B cell (primary cell): ENCODE measurements around the gene FXYD1. TPM values are rescaled to one million over a fixed set of nuclear protein-coding genes. Genes with fewer than 3 reads are reported as not detected.
"Not testable (repeated sequence)": the region's sequence is repeated elsewhere in the genome, so short reads cannot be mapped to it uniquely, and the experiment has no call there.

Source experiments
- ATAC-seq: fragments of 200-7000 bp; cut with Tn5 transposase; one replicate; pipeline ENCODE4 v1.10.0; 2021; ENCODE audit warnings: low read depth, mild to moderate bottlenecking, moderate number of reproducible peaks, moderate library complexity
- CTCF ChIA-PET: fragments of 350-600 bp; sonication (Branson Sonifier 250); formaldehyde crosslinking; loops from one replicate; lab custom pipeline; 2021; ENCODE audit warnings: antibody characterized with exemption, inconsistent platforms; lab: Charles Lee
- POLR2A ChIA-PET: fragments of 350-600 bp; sonication (Branson Sonifier 250); formaldehyde crosslinking; loops from one replicate; lab custom pipeline; 2021; ENCODE audit warnings: antibody characterized with exemption; lab: Charles Lee
- DNase-seq: peaks from one replicate; pipeline ENCODE4 v3.0.0; 2013
- H2AFZ ChIP-seq: 2 replicates; pipeline ENCODE4 v1.6.1; 2012; ENCODE audit warnings: mild to moderate bottlenecking, low read depth, low read length; ENCODE audit not compliant: insufficient read depth, poor library complexity, severe bottlenecking
- H3K27ac ChIP-seq, 2 donors: 1 replicate in 1 of 2; 2 replicates in 1 of 2; pipeline ENCODE4 v1.5.1; 2012 to 2013; ENCODE audit warnings: low read length in 2 of 2, mild to moderate bottlenecking in 2 of 2, moderate library complexity in 1 of 2
- H3K27me3 ChIP-seq, 4 experiments: fragments of 200-600 bp in 1 of 4; sonication (generic) in 1 of 4; replicated peaks in 1 of 4; 1 replicate in 2 of 4; 2 replicates in 2 of 4; pipeline versions ENCODE4 v1.6.1 to v1.7.0; 2013 to 2016; ENCODE audit warnings: low read length in 3 of 4, mild to moderate bottlenecking in 2 of 4, mixed read lengths in 1 of 4, moderate library complexity in 1 of 4; ENCODE audit not compliant: insufficient read depth in 4 of 4, control insufficient read depth in 3 of 4; ENCODE audit errors: control extremely low read depth in 1 of 4
- H3K36me3 ChIP-seq, 2 experiments: replicated peaks in 1 of 2; 1 replicate in 1 of 2; 2 replicates in 1 of 2; pipeline versions ENCODE4 v1.6.1 to v1.7.1; 2013; ENCODE audit warnings: low read length in 1 of 2; ENCODE audit not compliant: insufficient read depth in 2 of 2, control insufficient read depth in 1 of 2; ENCODE audit errors: control extremely low read depth in 1 of 2, extremely low read depth in 1 of 2
- H3K4me1 ChIP-seq, 2 donors: fragments of 200-600 bp in 1 of 2; sonication (generic) in 1 of 2; 1 replicate in 1 of 2; 2 replicates in 1 of 2; pipeline versions ENCODE4 v1.5.1 to v1.6.1; 2013 to 2017; ENCODE audit warnings: low read length in 2 of 2; ENCODE audit not compliant: control insufficient read depth in 2 of 2, insufficient read depth in 2 of 2
- H3K4me2 ChIP-seq: replicated peaks from 2 replicates; pipeline ENCODE3; 2012; ENCODE audit warnings: mild to moderate bottlenecking, low read depth, low read length; ENCODE audit not compliant: poor library complexity, severe bottlenecking
- H3K4me3 ChIP-seq, 5 experiments: fragments of 200-600 bp in 1 of 5; sonication (generic) in 1 of 5; 1 replicate in 3 of 5; 2 replicates in 2 of 5; pipeline versions ENCODE4 v1.5.1 to v1.7.0; 2011 to 2016; ENCODE audit warnings: low read length in 4 of 5, mild to moderate bottlenecking in 4 of 5, low read depth in 2 of 5, control low read depth in 1 of 5, moderate library complexity in 1 of 5; ENCODE audit not compliant: insufficient read depth in 1 of 5; ENCODE audit errors: control extremely low read depth in 1 of 5, extremely low read depth in 1 of 5
- H3K79me2 ChIP-seq: fragments of 200-600 bp; sonication (generic); one replicate; pipeline ENCODE4 v1.6.0; 2016; ENCODE audit warnings: low read length; ENCODE audit not compliant: control insufficient read depth, insufficient read depth
- H3K9ac ChIP-seq: fragments of 200-600 bp; sonication (generic); 2 replicates; pipeline ENCODE4 v1.6.1; 2017; ENCODE audit warnings: mild to moderate bottlenecking, low read length, moderate library complexity
- H3K9me3 ChIP-seq, 3 donors: one replicate each; pipeline versions ENCODE4 v1.6.1 to v1.7.1; 2013; ENCODE audit warnings: low read length in 2 of 3; ENCODE audit not compliant: control insufficient read depth in 2 of 3, insufficient read depth in 1 of 3; ENCODE audit errors: control extremely low read depth in 1 of 3
- H4K20me1 ChIP-seq: 2 replicates; pipeline ENCODE4 v1.6.0; 2012; ENCODE audit warnings: mild to moderate bottlenecking, low read length; ENCODE audit not compliant: insufficient read depth, control insufficient read depth, poor library complexity, severe bottlenecking
- H3K27ac Mint-ChIP-seq: one replicate; pipeline ENCODE4 v1.8.0; 2021; ENCODE audit warnings: mixed read lengths
- H3K27me3 Mint-ChIP-seq: one replicate; pipeline ENCODE4 v1.8.0; 2021; ENCODE audit warnings: mixed read lengths
- H3K4me1 Mint-ChIP-seq: one replicate; pipeline ENCODE4 v1.8.0; 2021; ENCODE audit warnings: mixed read lengths
- H3K4me3 Mint-ChIP-seq: one replicate; pipeline ENCODE4 v1.8.0; 2021; ENCODE audit warnings: mixed read lengths
- H3K9me3 Mint-ChIP-seq: one replicate; pipeline ENCODE4 v1.8.0; 2022; ENCODE audit warnings: mixed read lengths; ENCODE audit not compliant: insufficient read depth
- EZH2 ChIP-seq: IDR thresholded peaks from 2 replicates; pipeline ENCODE4 v1.6.1; 2012; ENCODE audit warnings: borderline replicate concordance, low read depth, mild to moderate bottlenecking, moderate library complexity, low read length; ENCODE audit not compliant: insufficient read depth, poor library complexity, severe bottlenecking
- WGBS: methylation state at CpG from one replicate; pipeline ENCODE4 v1.1.5; 2013; ENCODE audit warnings: missing lambda C conversion rate; ENCODE audit not compliant: insufficient coverage; 5-methylcytosine and 5-hydroxymethylcytosine counted together
- intact Hi-C: fragments of 100-400 bp; cut with micrococcal nuclease; formaldehyde crosslinking; loops from one replicate; pipeline ENCODE4 v1.10.0; 2022
- polyA plus RNA-seq: library from polyadenylated mRNA; depleted of rRNA; stranded (reverse); fragments of >200 nt; gene quantifications from 2 replicates; pipeline ENCODE4 v1.2.3, GENCODE V29; 2012
- total RNA-seq, 2 donors: library from RNA; stranded (reverse); fragments of 120-200 nt in 1 of 2; gene quantifications; 1 replicate in 1 of 2; 2 replicates in 1 of 2; pipeline versions ENCODE4 v1.2.3 to v1.2.4, GENCODE V29; 2013 to 2022
- TF ChIP-seq, protein P1 (sequence below): fragments of 200-600 bp; IDR thresholded peaks from one replicate; pipeline ENCODE4 v1.8.0; 2022; ENCODE audit warnings: antibody characterized with exemption, mild to moderate bottlenecking

The FXYD1 gene
- total and polyA plus RNA-seq, 2 donors (not counting 1 experiment from before 2014, with no cell fraction given) = 3.1 to 4.7 TPM

DNA sequence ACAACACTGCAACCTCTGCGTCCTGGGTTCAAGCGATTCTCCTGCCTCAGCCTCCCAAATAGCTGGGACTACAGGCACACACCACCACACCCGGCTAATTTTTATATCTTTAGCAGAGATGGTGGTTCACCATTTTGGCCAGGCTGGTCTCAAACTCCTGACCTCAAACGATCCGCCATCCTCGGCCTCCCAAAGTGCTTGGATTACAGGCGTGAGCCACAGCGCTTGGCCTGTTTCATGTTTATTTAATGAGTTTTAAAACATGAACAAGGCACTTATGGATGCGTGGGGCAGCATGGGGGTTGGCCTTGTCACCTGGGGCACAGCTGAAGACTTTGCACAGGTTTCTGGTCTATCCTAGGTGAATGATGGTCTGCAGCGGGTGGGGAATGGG is 14.5 kb downstream of the FXYD1 start:
- H3K9me3 ChIP-seq, DNase-seq, H2AFZ ChIP-seq, H3K9ac ChIP-seq, H3K27me3 Mint-ChIP-seq, H3K4me3 ChIP-seq, H3K27me3 ChIP-seq, H3K27ac ChIP-seq, H3K9me3 Mint-ChIP-seq, ATAC-seq: not testable (repeated sequence)
- POLR2A ChIA-PET = interaction anchor here (1.0 to 2.3 kb wide), 3 partner anchors 12 to 113 kb away, joined by 3 to 18 read pairs (median 9); no protein-coding TSS in a partner anchor
- Mint-ChIP-seq H3K4me1 (peaks cover 41% of the 10 kb centered on the region), H3K4me3 (peak overlapping the region; percentile 100), H3K27ac (peak overlapping the region; percentile 48)
- peaks cover 20 to 25% of the 10 kb centered on the region in 2 donors for H3K4me1 ChIP-seq
- H3K79me2 ChIP-seq = peaks cover 51% of the 10 kb centered on the region
- intact Hi-C loops = loop anchor here (1.0 to 10.0 kb wide), 2 partner anchors 10 to 312 kb away; partner anchors contain the start of gene FXYD7
- CTCF ChIA-PET = interaction anchor here (0.9 to 6.6 kb wide), 21 partner anchors 9 to 122 kb away, joined by 3 to 77 read pairs (median 5); partner anchors contain the start of genes FXYD7, LGI4 and USF2
- peaks cover 31% of the 10 kb centered on the region for H4K20me1 ChIP-seq
- H3K4me2 ChIP-seq = peak overlapping the region; percentile 100
- H3K36me3 ChIP-seq = peaks cover 8 to 16% of the 10 kb centered on the region in 2 experiments
- 92% methylated on average over 10 of the region's 10 CpGs for WGBS

DNA sequence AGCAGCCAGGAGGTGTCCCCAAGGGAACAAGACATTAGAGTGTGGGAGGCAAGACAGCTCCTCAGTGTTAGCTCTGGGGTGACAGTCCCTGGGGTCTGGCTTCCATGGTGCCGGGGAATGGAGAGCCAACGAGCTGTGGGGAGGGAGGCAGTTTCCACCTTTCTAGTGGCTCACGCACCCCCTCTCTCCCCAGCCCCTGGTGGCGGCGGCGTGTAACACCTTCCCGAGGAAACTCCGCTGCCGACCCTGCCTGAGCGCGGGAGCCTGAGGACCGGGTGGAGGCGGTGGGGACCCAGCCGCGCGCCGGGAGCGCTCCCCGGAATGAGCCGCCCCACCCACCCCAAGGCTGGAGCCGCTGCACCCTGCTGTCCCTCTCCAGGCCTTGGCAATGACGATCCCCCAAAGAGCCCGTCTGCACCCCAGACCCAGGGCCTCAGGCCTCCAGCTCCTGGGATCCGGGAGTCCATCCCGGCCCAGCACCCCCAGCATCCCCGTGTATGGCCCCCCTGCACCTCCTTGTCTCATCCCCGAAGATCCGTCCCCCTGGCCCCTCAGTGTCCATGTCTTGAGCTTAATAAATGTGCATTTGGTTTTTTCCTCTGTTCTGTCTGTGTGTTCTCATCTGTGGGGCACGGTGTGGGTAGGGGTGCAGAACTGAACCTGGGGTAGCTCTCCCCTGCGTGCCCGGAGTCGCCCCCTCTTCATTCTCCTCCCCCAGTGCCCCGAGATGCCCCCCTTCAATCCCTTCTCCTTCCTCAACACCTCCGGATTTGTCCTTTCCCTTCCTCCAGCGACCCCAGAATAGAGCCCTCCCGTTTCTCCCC is 15.3 kb downstream of the FXYD1 start:
- H3K4me2 ChIP-seq = peak overlapping the region; percentile 100
- intact Hi-C loops = loop anchor here (1.0 to 10.0 kb wide), 5 partner anchors 11 to 311 kb away; partner anchors contain the start of genes FXYD7 and LSR
- WGBS = under 1% methylated on average over 30 of the region's 36 CpGs

More for the DNA sequence above, 15.3 kb downstream of the FXYD1 start:
- peaks cover 46% of the 10 kb centered on the region for H3K4me1 Mint-ChIP-seq
- CTCF ChIA-PET = interaction anchor here (0.6 to 6.6 kb wide), 28 partner anchors 9 to 341 kb away, joined by 3 to 77 read pairs (median 5); partner anchors contain the start of genes FXYD7, LGI4 and USF2
- H2AFZ ChIP-seq = peak overlapping the region; percentile 90
- peak; percentile 68 for ATAC-seq
- peaks cover 33% of the 10 kb centered on the region for H4K20me1 ChIP-seq
- POLR2A ChIA-PET = interaction anchor here (0.6 to 2.3 kb wide), 15 partner anchors 9 to 112 kb away, joined by 3 to 18 read pairs (median 5); partner anchors contain the start of gene FXYD7
- H3K9ac ChIP-seq = peak overlapping the region; percentile 77
- peaks cover 0 to 3% (median 0%) of the 10 kb centered on the region in 4 experiments for H3K27me3 ChIP-seq
- H3K9me3 Mint-ChIP-seq = no peaks in the 10 kb centered on the region
- no peaks in the 10 kb centered on the region for H3K9me3 ChIP-seq
- peak overlapping the region; percentile 100 for H3K4me3 Mint-ChIP-seq
- H3K4me1 ChIP-seq = peaks cover 20 to 25% of the 10 kb centered on the region in 2 donors
- TF ChIP-seq EZH2 = no peak
- TF ChIP-seq, protein P1, sequence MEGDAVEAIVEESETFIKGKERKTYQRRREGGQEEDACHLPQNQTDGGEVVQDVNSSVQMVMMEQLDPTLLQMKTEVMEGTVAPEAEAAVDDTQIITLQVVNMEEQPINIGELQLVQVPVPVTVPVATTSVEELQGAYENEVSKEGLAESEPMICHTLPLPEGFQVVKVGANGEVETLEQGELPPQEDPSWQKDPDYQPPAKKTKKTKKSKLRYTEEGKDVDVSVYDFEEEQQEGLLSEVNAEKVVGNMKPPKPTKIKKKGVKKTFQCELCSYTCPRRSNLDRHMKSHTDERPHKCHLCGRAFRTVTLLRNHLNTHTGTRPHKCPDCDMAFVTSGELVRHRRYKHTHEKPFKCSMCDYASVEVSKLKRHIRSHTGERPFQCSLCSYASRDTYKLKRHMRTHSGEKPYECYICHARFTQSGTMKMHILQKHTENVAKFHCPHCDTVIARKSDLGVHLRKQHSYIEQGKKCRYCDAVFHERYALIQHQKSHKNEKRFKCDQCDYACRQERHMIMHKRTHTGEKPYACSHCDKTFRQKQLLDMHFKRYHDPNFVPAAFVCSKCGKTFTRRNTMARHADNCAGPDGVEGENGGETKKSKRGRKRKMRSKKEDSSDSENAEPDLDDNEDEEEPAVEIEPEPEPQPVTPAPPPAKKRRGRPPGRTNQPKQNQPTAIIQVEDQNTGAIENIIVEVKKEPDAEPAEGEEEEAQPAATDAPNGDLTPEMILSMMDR = peak; percentile 83
- H3K4me3 ChIP-seq = peak overlapping the region; percentile 51 to 93 (median 90)
- H3K79me2 ChIP-seq = peaks cover 52% of the 10 kb centered on the region
- peak; percentile 78 for DNase-seq
- no peaks in the 10 kb centered on the region for H3K27me3 Mint-ChIP-seq
- peaks cover 8 to 24% of the 10 kb centered on the region in 2 experiments for H3K36me3 ChIP-seq
- H3K27ac ChIP-seq = peak overlapping the region; percentile 43 to 85
- H3K27ac Mint-ChIP-seq = peak overlapping the region; percentile 97
